GM12875 (cell line): ENCODE measurements around the gene SYT7.

Experiments
- H3K4me3 ChIP-seq: one replicate; pipeline ENCODE4 v1.5.1; 2011; ENCODE audit warnings: low read depth, low read length, control low read depth
- CTCF ChIP-seq: IDR thresholded peaks from 2 replicates; pipeline ENCODE4 v1.5.1; 2011; ENCODE audit warnings: low read depth, mild to moderate bottlenecking, control low read depth, inconsistent platforms, low read length, moderate library complexity, borderline replicate concordance; ENCODE audit not compliant: insufficient read depth

The SYT7 gene

GRCh38 chr11:61607920-61608599 is 27.2 kb upstream of the SYT7 start:
- no peak overlapping the region for H3K4me3 ChIP-seq
- TF ChIP-seq CTCF: no peak

- H3K4me3 ChIP-seq: no peak overlapping the region
- TF ChIP-seq CTCF: no peak
These were observed 26.6 kb upstream of the SYT7 start for GRCh38 chr11:61607426-61607825.

- H3K4me3 ChIP-seq: no peak overlapping the region
- TF ChIP-seq CTCF: no peak
These were observed 22.8 kb upstream of the SYT7 start for GRCh38 chr11:61603667-61604066.

- TF ChIP-seq CTCF: no peak
- no peak overlapping the region for H3K4me3 ChIP-seq
These were observed 22.1 kb upstream of the SYT7 start for GRCh38 chr11:61602775-61603569.

- TF ChIP-seq CTCF: no peak
- H3K4me3 ChIP-seq: no peak overlapping the region
These were observed 20.6 kb upstream of the SYT7 start for GRCh38 chr11:61601512-61601911.

GRCh38 chr11:61599968-61600710 is 19.3 kb upstream of the SYT7 start:
- no peak for TF ChIP-seq CTCF
- H3K4me3 ChIP-seq: no peak overlapping the region
